LNCAP (cell line): ENCODE results near the gene PLAC1.

Experiments
- TF ChIP-seq, protein P1 (sequence below): fragments of 450-650 bp; IDR thresholded peaks from 2 replicates; pipeline ENCODE4 v1.5.1; 2017; ENCODE audit warnings: mild to moderate bottlenecking

PLAC1 gene

GRCh38 chrX:134642386-134642785 is 15.9 kb downstream of the PLAC1 start:
- TF ChIP-seq, protein P1, sequence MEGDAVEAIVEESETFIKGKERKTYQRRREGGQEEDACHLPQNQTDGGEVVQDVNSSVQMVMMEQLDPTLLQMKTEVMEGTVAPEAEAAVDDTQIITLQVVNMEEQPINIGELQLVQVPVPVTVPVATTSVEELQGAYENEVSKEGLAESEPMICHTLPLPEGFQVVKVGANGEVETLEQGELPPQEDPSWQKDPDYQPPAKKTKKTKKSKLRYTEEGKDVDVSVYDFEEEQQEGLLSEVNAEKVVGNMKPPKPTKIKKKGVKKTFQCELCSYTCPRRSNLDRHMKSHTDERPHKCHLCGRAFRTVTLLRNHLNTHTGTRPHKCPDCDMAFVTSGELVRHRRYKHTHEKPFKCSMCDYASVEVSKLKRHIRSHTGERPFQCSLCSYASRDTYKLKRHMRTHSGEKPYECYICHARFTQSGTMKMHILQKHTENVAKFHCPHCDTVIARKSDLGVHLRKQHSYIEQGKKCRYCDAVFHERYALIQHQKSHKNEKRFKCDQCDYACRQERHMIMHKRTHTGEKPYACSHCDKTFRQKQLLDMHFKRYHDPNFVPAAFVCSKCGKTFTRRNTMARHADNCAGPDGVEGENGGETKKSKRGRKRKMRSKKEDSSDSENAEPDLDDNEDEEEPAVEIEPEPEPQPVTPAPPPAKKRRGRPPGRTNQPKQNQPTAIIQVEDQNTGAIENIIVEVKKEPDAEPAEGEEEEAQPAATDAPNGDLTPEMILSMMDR: no peak

- TF ChIP-seq, protein P1: no peak
Observed at GRCh38 chrX:134641346-134641745, 16.9 kb downstream of the PLAC1 start.

DNA sequence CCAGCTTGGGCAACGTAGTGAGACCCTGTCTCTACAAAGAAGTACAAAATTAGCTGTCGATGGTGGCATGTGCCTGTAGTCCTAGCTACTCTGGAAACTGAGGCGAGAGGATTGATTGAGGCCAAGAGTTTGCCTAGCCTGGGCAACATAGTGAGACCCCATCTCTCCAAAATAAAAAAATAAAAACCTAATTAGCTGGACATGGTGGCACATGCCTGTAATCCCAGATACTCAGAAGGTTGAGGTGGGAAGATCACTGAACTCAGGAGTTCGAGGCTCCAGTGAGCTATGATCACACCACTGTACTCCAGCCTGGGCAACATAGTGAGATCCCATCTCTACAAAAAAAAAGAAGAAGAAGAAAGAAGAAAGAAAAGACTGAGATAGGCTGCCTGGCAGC is 17.4 kb downstream of the PLAC1 start:
- TF ChIP-seq, protein P1: no peak

DNA sequence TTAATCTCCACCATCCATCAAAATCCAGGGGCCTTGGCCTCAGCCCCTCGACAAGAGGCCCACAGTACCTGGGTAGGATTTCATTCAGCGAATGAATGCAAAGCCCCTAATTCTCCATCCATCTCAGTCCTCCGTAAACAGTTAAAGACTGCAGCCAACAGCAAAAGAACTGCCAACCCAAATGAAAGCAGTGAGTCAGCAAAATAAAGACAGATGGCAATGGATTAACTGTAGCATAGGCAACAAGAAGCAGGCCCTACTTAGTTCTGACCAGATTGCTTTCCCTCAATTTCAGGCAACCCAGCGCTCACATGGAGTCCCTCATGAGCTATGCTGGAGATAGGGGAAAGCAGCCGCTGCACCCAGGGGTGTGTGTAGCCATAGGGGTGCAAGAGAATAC is 21.4 kb downstream of the PLAC1 start:
- TF ChIP-seq, protein P1: no peak

- TF ChIP-seq, protein P1: no peak
Observed at GRCh38 chrX:134634691-134635090, 23.6 kb downstream of the PLAC1 start.

DNA sequence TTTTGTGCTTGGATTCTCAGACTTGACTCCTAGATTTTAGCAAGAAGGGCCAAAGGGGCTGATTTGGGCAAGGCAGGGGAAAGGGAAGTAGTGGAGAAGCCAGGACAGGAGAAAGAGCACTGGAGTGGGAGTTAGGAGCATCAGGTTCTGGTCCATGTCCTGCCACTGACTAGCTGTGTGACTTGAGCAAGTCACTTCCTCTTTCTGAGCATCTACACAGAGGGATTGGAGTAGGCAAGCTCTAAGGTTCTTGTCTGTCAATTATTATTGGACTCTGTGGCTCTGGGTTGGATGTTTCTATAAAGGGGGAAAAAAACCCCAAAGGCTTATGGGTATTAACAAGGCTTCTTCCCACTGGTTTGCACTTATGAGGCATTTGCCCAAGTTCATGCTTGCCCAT is 24.4 kb downstream of the PLAC1 start:
- TF ChIP-seq, protein P1: no peak

GRCh38 chrX:134633394-134633793 is 24.9 kb downstream of the PLAC1 start:
- TF ChIP-seq, protein P1: no peak

DNA sequence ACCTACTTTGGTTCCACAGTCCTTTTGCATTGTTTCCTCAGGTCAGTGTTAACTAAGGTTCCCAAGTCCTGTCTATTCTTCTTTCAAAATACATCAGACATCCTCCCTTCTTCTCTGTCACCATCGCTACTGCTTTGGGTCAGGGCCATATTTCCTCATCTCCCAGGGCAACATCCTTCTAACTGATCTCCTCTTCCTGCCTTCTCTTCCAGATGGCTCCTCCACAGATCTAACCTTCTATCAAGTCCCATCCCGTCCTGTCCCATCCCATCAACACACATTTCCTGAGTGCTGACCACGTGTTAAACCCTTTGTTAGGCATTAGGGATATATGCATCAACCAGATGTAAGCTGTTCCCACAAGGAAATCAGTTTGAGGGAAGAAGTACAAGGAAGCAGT is 25.9 kb downstream of the PLAC1 start:
- TF ChIP-seq, protein P1: no peak
